GM11168 (cell line): ENCODE results near the gene MAP2K4.
"Not testable (repeated sequence)": the region's sequence is repeated elsewhere in the genome, so short reads cannot be mapped to it uniquely, and the experiment has no call there.

ENCODE experiments used
- in situ Hi-C: fragments of 300-500 bp; cut with MboI; formaldehyde crosslinking; loops from one replicate; pipeline ENCODE4 v1.12.0; 2022; ENCODE audit warnings: low sequenced_read_pairs; ENCODE audit not compliant: unreplicated experiment

Gene MAP2K4

DNA sequence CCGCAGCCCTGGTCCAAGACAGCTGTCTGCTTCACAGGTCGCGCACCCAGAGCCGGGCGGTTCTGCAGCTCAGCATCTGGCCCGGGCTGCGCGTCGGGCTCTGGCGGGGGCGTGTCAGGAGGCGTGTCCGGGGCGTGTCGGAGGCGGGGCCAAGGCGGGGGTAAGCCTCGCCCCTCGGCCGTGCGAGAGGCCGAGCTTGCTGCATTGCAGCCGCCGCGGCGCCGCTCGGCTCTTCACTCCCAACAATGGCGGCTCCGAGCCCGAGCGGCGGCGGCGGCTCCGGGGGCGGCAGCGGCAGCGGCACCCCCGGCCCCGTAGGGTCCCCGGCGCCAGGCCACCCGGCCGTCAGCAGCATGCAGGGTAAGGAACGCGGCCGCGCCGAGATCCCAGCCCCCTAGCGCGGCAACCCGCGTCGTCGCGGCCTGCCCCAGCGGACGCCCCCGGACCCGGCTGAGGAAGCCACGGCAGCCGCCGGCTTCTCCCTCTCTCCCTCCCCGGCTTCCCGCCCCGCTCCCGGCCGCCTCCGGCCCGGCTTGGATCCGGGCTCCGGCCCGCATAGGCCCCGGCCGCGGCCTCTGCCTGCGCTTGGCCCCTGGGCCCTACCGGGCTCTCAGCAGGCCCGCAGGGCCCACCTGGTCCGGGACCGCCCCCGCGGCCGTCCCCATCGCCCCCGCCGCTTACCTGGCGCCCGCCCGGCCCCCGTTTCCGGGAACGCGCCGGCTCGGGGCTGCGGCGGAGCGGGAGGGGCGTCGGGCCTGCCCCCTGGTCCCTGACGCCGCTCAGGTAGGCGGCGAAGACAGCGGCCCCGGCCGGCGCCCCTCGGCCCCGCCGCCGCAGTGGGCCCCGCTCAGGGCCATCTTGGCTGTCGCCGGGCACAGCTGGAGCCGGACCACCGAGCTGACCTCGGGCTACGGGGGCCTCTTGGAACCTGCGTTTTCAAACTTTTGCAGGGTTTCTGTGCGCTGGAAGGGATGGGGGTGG lies at the start of gene MAP2K4:
MAP2K4 (plus strand) TSS at position 236 of the 981 bp plus-strand sequence; CDS start at position 246, 10 bp downstream.
- in situ Hi-C loops: no loop called here

DNA sequence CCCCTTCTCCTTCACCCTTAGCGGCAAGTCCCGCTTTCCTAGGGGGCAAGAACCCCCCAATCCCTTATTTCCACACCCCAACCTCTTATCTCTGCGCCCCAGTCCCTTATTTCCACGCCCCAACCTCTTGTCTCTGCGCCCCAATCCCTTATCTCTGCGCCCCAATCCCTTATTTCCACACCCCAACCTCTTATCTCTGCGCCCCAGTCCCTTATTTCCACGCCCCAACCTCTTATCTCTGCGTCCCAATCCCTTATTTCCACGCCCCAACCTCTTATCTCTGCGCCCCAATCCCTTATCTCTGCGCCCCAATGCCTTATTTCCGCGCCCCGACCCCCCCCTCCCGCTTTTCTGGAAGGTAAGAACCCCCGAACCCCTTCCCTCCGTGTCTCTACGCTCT lies 47.9 kb upstream of the MAP2K4 start:
- in situ Hi-C loops: not testable (repeated sequence)

DNA sequence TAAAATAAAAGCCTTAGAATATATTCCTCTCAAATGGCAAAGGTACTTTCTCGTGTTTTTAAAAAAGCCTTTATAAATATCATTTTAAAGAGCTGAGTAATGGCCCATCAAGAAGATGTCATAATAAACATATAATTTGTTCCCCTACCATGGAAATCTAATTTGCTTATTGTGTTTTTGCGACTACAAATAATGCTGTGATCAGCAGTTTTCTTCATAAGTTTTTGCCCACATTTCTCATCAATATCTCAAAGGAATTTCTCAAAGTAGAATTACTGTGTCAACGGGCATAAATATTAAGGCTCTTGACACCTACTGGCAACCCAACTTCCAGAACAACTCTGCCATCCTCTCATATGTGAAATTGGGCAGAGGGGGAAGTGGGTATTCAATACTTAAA lies 40.9 kb upstream of the MAP2K4 start:
- in situ Hi-C loops: no loop called here

DNA sequence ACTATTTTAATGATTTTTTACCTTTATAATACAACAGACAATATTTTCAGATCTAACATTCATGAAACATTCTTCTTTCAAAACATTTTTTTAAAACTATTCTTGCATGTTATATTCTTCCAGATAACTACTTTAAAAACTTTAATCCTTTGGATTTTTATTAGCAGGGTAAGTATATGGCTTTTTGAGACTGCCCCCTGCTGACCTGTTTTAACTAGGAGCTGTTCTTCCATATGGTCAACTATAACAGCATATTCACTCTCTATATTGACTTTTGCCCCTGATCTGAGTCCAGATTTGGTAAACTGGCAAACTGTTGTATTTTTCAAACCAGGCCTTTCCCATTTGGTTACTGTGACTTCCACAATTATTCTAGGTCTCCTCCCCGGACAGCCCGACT lies 39.9 kb upstream of the MAP2K4 start:
- in situ Hi-C loops: no loop called here

DNA sequence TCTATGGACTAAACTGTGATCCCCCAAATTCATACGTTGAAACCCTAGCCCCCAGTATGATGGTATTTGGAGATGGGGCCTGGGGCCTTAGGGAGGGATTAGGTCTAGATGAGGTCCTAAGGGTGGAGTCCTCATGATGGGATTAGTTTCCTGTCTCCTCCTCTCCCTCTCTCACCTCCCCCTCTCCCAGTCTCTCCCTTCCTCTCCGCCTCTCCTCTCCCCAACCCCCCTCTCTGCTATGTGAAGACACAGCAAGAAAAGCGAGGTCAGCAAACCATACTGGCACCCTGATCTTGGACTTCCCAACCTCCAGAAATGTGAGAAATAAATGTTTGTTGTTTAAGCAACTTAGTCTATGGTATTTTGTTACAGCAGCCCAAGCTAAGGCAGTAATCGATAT lies 38.8 kb upstream of the MAP2K4 start:
- in situ Hi-C loops: no loop called here

DNA sequence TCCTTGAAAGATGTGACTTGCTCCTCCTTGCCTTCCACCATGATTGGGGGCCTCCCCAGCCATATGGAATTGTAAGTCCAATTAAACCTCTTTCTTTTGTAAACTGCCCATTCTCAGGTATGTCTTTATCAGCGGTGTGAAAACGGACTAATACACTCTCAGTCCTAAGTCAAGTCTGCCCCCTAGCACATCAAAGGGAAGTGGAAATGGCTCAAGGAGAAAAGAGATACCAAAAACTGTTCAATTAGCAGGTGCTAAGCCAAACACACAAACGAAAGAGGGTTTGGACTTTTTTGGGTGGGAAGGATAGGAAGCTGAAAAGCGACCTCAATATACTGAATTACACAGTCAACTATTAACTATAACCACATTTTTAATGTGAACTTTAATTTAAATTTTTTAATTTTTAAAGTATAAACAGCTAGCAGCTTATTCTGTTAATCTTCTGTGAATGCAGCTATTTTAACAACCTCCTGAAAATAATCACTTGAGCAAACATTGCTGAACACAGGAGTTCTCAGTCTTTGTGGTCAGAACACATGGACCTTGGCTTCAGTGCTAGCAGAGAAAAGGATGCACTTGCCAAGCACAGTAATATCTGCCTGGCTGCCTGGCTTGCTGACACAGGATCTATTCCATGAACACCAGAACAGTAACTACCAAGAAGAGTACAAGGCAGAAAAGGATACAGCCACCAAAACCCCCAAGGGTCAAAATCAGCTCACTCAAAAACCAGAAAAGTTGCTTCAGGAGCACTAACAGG lies 34.3 kb upstream of the MAP2K4 start:
- in situ Hi-C loops: no loop called here

DNA sequence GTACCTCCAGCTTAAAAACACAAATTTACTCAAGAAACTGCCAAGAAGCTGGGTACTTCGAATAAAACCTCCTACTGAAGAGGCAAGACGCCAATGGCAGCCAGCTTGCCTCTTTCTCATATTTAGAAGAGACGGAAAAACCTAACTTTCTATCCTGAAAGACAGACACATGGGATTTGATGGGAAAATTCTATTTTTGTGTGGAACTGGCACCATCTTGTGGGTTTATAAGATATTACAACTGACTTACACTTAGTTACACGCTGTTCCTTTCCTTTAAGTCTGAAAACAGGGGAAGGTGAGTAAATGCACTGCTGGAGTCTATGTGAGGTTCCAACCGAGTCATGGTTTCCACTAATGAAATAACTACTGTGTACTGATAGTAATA lies 33.7 kb upstream of the MAP2K4 start:
- in situ Hi-C loops: no loop called here

DNA sequence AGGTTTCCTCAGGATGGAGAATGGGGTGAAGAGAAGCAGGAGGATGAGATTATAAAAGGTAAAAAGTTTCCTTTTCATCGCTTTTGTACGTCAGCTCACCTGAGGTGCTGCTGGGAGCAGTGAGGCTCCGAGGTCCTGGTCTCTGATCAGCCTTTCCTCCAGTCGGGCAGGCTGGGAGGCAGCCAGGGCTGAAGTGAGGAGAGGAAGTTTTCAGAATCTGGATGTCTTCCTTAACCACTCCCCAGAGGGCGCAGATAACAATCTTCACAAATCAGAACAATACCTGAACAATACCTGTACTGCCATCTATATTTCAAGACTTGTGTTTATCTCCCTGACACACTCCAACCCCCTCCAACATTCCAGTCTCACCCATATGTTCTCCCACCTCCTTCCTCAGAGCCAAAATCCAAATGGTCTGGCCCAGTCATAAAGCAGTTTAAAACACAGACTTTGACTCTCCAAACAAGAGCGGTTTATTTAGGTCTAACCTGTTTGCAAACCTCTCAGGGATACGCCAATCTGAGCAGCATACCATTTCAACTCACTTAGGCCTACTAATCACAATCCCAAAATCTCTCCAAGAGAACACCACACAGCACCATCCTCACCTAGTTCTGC lies 30.2 kb upstream of the MAP2K4 start:
- in situ Hi-C loops: no loop called here

DNA sequence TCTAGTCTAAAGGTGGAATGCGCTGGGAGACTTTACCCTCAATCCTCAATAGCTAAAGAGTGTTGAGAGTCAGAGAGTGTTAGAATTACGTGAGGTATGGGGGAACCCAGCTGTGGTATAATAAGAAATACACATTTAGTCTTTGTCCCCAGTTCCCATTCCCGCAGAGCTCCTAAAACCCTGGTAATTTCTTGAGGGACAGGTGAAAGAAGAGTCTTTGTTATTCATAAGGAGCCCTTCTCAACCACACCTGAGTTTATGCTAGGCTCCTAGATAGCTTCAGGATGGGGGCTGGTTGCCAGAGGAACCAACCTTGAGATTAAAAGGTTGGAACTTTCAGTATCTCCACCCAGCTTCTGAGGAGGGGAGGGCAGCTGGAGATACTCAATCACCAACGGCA lies 29.2 kb upstream of the MAP2K4 start:
- in situ Hi-C loops: no loop called here

DNA sequence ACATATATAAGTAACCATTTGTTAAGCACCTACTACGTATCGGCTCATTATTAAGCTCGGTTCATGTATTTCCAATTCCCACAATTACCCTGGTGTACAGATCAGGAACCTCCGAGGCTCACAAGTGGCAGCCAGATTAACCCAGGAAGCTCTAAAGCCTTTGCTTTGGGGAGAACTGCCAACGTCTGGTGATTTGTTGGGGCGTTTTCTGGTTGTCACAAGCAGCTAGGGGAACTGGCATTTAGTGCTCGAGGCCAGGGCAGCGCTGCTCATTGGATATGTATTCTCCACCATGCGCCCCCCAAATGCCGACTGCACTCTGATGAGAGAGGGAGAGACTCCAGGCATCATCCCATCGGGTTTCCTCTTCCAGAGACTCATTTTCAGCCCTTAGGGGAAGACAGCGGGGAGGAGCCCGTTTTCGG lies 23.9 kb upstream of the MAP2K4 start:
- in situ Hi-C loops: no loop called here

DNA sequence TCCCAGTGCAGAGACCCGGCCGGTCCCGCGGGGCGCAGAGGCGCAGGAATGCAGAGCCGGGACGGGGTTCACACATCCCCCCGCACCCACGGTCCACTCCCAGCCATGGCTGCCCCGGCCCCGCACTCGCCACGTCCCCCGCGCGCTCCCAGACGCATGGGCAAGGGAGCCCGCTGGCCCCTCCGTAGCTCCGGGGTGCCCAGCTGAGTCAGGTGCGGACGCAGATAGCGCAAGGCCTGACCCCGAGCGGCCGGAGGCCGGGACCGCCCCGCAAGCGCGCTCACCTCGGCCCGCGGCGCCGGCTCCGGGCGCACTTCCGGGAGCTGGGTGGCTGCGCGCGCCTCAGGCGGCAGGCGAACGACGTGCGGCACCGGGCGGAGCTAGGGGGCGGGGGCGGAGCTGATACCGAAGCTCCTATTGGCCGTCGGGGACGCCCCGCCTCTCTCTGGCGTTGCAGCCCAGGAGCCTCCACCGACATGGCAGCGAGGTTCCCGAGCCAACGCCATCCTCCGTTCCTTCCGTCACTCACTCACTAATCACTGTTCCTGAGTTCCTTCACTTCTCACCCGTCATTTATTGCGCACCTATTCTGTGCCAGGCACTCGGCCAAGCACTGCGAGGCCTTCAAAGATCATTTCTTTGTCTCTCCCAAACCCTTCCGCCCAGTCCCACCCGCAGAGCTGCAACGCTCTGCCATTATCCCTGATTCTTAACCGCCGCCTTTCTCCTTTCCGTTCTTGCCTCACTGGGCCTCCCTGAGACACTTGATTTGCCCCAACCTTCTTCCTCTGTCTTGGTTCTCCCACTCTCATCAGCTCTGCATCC lies 23.3 kb upstream of the MAP2K4 start, which contains the start of gene ZNF18:
ZNF18 (minus strand) TSS at position 329 of the 825 bp plus-strand sequence. CDS start 4,646 bp downstream, outside the sequence.
- in situ Hi-C loops: no loop called here

DNA sequence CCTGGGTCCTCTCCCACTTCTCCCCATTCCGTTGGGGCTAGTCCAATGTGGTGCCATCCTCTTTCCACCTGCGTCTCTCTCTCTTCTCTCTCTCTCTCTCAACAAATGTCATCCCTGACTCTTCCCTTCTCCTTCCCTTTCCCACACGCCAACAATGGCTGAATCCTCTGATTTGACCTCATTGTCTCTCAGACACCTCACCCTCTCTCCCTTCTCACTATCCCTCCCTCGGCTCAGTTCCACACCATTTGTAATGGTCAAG lies 22.8 kb upstream of the MAP2K4 start:
- in situ Hi-C loops: no loop called here

DNA sequence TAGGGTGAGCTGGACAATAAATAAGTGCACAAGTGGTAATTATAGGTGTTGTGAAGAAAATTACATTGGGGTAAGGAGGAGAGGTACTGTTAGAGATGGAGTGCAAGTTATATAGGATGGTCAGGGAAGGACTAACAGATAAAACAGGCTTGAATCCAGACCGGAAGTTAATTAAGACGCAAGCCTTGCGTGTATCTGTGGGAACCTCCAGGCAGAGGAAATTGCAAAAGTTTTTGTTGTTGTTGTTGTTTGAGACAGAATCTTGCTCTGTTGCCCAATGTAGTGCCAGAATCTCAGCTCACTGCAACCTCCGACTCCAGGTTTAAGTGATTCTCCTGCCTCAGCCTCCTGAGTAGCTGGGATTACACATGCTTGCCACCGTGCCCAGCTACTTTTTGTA lies 21.0 kb upstream of the MAP2K4 start:
- in situ Hi-C loops: no loop called here

DNA sequence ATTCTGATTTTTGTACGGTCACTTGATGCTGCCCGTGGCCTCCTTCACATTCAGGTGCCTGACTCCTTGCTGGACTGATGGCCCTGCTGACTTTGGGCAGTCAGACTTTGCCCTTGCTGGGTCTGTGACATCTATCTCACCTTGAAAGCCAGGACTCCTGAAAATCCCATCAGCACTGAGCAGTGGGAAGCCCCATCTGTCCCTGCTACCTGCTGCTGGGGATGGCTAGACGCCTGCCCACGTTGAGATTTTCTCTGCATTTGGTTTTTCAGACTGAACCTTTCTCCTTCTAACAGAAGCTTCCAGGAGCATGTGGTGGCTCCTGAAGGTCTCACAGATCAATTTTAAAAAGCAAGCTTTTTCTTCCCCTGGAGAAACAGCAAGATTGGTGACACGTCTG lies 13.2 kb upstream of the MAP2K4 start:
- in situ Hi-C loops: no loop called here

DNA sequence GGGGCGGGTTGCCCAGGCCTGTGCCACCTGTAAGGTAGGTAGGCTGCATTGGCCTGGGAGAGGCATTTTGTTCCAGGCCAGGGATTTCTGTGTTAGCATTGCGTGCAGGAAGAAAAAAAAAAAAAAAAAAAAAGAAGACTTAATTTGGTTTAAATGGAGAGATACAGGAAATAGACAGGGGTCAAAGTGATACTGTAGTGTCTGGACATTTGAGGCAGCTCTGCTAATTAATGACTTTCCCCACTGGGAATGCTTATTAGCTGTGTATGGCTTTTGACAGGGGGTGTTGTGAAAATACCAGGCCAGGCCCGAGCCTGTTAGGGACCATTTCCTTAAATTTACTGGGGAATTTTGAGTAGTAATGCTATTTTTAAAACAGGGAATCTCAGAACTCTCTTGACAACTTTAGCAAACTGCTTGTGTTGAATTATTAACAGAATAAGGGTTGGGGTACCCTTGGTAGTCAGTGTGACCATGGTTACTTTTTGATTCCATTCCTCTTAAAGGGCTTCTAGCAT lies 1.0 kb downstream of the MAP2K4 start:
- in situ Hi-C loops: no loop called here

DNA sequence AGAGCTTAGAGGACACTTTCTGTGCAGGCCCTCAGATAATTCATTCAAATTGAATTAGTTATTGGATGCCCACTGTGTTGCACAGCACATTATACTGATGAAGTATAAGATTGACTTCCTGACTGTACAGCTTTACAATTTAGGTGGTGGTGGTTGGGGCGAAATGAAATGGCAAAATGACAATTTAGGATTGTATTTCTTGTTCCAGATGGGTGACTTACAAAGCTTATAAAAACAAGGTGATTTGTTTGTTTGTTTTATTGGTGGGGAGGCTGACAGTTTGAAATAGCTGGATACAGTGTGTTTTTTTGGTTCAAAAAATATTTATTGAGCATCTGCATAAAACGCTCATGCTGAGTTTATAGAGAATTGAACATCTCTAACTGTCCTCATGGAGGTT lies 1.6 kb downstream of the MAP2K4 start:
- in situ Hi-C loops: no loop called here

DNA sequence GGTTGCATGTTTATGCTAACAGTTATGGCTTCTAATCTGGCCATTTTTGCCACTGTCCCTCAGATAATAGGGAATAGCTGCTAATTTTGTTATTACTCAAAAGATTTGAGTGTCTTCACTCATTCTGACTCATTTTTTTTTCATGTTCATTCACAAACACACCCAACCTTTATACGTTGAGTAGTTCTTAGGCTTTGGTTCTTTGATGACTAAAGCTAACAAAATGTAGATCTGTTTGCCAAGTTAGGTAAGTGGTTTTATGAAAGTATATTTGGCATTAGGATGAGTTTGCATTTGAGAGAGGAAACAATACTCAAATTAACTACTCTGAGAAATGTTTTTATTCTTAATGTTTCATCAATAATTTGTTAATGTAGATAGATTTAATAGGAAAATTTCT lies 3.6 kb downstream of the MAP2K4 start:
- in situ Hi-C loops: no loop called here

DNA sequence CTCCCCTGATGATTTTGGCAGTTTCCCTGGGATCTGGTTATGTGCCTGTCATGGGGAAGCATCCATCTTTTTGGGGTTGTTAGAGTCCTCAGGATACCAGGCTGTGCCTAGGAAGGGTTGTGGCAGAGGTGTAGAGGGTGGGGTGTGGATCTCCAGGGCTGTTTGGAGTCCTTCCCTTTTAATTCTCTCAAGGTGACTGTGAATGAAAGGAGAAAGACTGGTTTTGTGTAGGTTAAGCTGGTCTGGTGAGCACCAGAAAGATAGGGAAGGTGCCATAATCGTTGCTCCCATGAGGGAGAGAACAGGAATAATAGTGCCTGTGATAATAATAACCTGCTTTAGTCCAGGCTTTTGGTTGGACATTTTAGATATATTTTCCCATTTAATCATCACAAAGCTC lies 7.0 kb downstream of the MAP2K4 start:
- in situ Hi-C loops: no loop called here

DNA sequence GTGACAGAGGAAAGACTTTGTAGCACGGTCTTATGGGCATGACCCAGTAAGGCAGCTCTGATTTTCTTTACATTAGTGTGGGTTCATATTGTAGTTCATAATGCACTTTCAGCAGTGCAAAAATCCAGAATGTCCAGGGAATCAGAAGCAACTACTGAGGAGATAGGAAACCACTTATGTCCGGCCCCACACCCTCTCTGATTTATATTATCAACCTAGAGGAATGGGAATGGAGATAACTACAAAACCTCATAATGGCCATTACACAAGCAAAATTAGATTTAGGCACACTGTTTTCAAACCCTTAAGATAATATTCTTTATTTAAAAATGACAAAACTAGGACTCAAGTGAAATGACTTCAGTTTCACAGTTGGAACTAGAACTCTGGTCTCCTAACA lies 7.9 kb downstream of the MAP2K4 start:
- in situ Hi-C loops: no loop called here

DNA sequence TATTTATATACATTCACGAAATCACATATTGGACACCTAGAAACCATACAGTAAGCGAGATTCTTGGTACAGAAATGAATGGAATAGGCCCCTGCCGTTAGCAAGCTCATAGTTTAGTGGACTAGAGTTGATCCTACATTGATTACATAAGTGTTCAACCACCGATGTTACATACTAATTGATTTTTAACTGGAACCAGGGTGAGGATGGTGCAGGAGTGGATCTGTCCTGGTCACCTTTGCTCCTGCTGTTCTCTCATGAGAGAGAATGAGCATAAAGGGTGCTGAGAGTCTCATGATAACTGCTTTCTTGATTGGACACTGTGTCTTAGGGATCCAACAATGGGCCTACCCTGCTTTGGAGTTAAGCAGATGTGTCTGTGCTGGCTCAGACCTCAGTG lies 13.9 kb downstream of the MAP2K4 start:
- in situ Hi-C loops: no loop called here
